Skin of body (tissue), 2 donors: Measurements from ENCODE around the gene TOP3A. TPM values are rescaled to one million over a fixed set of nuclear protein-coding genes. Genes with fewer than 3 reads are reported as not detected.

Experiments used
- DNase-seq: peaks from one replicate; lab custom pipeline; 2025; lab: John Stamatoyannopoulos, UW
- total RNA-seq: library from RNA; depleted of rRNA; stranded (reverse); fragments of >200 nt; gene quantifications from one replicate; pipeline ENCODE4 v1.2.3, GENCODE V29; 2014

Gene TOP3A
- total RNA-seq, 1 donor from 2014 or later: 26.2 TPM

- no peak for DNase-seq
These were observed 79.9 kb downstream of the TOP3A start for GRCh38 chr17:18234853-18235380.

GRCh38 chr17:18233803-18234518, 80.8 kb downstream of the TOP3A start:
- no peak for DNase-seq

GRCh38 chr17:18231164-18231563, 83.6 kb downstream of the TOP3A start:
- no peak for DNase-seq

- DNase-seq: no peak
These were observed 84.3 kb downstream of the TOP3A start for GRCh38 chr17:18230288-18231141.

GRCh38 chr17:18229771-18230170, 85.0 kb downstream of the TOP3A start:
- no peak for DNase-seq

GRCh38 chr17:18229254-18229653, 85.5 kb downstream of the TOP3A start:
- DNase-seq: no peak

- DNase-seq: no peak
These were observed 86.6 kb downstream of the TOP3A start for GRCh38 chr17:18228176-18228682.

GRCh38 chr17:18227635-18228034, 87.2 kb downstream of the TOP3A start:
- DNase-seq: no peak

- DNase-seq: no peak
These were observed 88.4 kb downstream of the TOP3A start for GRCh38 chr17:18226284-18226945.

- no peak for DNase-seq
These were observed 89.0 kb downstream of the TOP3A start for GRCh38 chr17:18225642-18226283.

GRCh38 chr17:18225121-18225641, 89.6 kb downstream of the TOP3A start, which contains the start of gene LLGL1:
TSS of gene LLGL1 (plus strand) at chr17:18225635. CDS start at chr17:18225683, 48 bp downstream.
- DNase-seq: peak; percentile 93

- DNase-seq: peak; percentile 49
These were observed 90.2 kb downstream of the TOP3A start for GRCh38 chr17:18224387-18225120.

- DNase-seq: no peak
These were observed 90.8 kb downstream of the TOP3A start for GRCh38 chr17:18224053-18224386.

Other genes with a start within 250 kb of the TOP3A start
- gene DRG2, start 227.0 kb downstream of the TOP3A start, total RNA-seq: 20.4 TPM
- 0.59 TPM for gene MYO15A, start 206.2 kb downstream of the TOP3A start, total RNA-seq
- 48.7 TPM for gene ALKBH5, start 131.2 kb downstream of the TOP3A start, total RNA-seq
- gene LLGL1, start 89.4 kb downstream of the TOP3A start, total RNA-seq: 17.7 TPM
- 86.3 TPM for gene FLII, start 56.3 kb downstream of the TOP3A start, total RNA-seq
- 9.9 TPM for gene MIEF2, start 54.3 kb downstream of the TOP3A start, total RNA-seq
- 10.9 TPM for gene SMCR8, start 299 bp upstream of the TOP3A start, total RNA-seq
- gene SHMT1, start 48.6 kb upstream of the TOP3A start, total RNA-seq: 22.8 TPM
- gene EVPLL, start 62.8 kb upstream of the TOP3A start, total RNA-seq: 0.49 TPM
- gene LGALS9C, start 161.8 kb upstream of the TOP3A start, total RNA-seq: 2.7 TPM